Activated CD4-positive, alpha-beta T cell treated with anti-CD3 and anti-CD28 coated beads, Interleukin-2, amount 50 U/mL, for 48 hours (primary cell): Measurements from ENCODE around the gene NFKBIE.
"Not testable (repeated sequence)": the region's sequence is repeated elsewhere in the genome, so short reads cannot be mapped to it uniquely, and the experiment has no call there.

Source experiments
- DNase-seq, 2 experiments: peaks; one replicate each; pipeline ENCODE4 v3.0.0-alpha.2; 2020

Gene NFKBIE, protein sequence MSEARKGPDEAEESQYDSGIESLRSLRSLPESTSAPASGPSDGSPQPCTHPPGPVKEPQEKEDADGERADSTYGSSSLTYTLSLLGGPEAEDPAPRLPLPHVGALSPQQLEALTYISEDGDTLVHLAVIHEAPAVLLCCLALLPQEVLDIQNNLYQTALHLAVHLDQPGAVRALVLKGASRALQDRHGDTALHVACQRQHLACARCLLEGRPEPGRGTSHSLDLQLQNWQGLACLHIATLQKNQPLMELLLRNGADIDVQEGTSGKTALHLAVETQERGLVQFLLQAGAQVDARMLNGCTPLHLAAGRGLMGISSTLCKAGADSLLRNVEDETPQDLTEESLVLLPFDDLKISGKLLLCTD

DNA sequence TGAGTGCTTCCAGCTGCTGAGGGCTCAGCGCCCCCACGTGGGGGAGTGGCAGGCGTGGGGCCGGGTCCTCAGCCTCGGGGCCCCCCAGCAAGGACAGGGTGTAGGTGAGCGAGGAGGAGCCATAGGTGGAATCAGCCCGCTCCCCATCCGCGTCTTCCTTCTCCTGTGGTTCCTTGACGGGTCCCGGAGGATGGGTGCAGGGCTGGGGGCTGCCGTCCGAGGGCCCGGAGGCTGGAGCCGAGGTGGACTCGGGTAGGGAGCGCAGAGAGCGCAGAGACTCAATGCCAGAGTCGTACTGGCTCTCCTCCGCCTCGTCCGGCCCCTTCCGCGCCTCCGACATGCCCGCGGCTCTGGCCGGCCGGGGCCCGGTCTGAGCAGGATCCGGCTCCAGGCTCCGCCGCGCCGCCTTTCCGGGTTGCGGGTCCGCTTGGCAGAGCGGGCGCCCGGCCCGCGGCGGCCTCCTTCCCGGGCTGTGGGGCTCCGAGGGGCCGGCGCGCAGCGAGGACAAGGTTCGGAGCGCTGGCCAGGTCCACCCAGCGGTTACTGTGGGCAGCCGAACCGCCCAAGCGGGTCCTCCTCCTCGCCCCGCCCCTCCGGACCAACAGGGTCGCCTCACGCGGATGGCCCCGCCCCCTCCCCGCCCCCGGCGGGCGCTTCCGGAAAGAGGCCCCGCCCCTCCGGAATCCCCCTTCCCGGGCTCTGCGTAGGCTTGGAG lies at the start of gene NFKBIE:
Gene NFKBIE, minus strand, starts transcription at position 545 of the 715 bp plus-strand sequence. Its CDS starts 205 bp downstream, at position 340.
- peak; percentile 96 for DNase-seq

DNA sequence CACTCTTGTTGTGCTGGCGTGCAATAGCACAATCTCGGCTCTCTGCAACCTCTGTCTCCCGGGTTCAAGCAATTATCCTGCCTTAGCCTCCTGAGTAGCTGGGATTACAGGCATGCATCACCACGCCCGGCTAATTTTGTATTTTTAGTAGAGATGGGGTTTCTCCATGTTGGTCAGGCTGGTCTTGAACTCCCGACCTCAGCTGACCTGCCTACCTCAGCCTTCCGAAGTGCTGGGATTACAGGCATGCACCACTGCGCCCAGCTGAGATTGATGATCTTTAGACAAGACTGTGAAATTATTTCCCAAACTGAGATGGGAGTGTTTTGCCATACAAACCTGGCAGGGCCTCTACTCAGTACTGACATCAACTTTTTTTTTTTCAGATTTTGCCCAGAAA lies 49.3 kb upstream of the NFKBIE start:
- not testable (repeated sequence) for DNase-seq

DNA sequence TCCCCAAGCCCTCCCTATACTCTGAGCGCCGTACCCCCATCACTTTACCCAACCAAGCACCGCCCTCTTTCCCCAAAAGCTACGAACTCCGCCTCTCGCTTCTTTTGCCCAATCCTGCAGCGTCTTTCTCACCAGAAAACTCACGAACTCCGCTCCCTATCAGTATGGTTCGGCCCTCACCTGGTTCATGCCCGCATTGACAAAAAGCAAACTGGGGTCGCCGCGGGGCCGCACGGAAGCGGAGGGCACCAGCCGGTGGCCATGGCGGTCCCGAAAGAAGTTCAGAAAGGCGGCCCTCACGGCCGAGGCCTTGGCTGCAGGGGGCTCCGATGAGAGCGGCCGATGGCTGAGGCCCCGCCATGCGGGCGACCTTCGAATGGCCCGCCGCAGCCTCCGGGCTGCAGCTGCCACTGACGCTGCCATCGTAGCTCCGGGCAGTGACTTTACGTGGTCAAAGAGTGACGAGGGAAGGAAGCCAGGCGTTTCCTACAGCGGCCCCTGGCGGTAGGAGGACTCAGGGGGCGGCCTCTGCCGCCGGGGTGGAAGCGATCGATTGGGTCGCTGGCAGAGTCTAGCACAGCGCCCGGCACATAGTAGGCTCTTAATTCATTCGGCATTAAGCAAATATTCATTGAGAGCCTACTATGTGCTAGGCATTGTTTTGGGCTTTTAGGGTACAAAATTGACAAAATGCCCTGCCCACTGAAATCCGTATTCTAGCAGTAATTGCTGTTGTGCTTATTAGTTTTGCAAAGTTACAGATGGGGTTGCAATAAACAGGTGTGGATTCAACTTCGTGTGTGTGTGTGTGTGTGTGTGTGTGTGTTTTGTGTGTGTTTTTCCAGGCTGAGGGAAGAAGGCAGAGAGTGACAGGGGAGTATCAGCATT lies 47.8 kb upstream of the NFKBIE start, which contains the start of gene AARS2:
Gene AARS2, minus strand, starts transcription at position 447 of the 888 bp plus-strand sequence. Its CDS starts 24 bp downstream, at position 423.
- DNase-seq = peak; percentile 97

DNA sequence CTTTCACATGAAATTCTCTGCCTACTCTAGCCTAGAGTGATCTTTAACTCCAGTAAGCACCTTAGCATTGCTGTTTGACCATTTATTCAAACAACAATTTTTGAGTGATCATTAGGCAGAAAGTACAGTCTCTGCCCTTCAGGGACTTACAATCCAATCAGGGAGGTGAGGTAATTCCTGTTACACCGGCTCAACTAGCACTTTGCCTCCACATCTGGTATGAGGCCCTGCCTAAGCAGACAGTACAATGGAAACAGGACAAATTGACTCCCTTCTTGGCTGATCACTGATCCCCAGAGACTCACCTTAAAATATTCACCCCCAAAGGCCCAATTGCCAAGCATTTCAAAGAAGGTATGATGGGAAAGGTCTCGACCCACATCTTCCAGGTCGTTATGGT lies 46.4 kb upstream of the NFKBIE start:
- no peak for DNase-seq

DNA sequence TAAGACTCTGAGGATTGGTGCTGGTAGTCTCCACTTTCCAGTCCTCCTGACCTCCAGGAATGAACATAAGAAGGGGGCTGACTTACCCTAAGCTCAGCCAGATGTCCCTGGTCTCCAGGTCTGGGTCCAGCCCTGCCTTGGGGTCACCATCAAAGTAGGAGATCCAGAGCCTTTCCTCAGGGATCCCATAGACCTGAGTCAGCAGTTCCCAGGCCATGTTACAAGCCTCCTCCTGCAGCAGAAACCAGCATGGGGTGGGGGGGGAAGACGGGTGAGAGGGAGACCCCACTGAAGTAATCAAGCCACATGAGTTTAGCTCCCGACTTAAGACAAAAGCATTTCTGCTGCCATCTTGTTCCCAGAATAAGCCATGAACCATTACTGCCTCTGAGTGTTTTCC lies 46.0 kb upstream of the NFKBIE start:
- no peak for DNase-seq

DNA sequence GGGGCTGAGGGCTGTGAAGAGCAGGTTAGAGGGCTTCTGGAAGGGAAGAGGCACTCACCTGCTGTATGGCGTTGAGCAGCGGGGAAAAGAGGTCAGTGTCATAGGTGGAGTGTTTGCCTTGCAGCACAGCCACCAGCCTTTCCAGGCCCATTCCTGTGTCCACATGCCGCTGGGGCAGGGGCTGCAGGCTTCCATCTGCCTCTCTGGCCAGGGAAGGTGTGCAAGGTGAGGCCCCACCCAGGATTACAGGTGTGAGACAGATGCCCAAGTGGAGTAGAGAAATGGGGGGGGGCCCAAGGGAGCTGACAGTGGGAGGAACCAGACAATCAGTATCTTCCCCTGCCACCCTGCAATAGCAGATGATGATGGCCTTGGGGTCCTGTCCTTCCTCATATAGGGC lies 44.9 kb upstream of the NFKBIE start:
- no peak for DNase-seq

DNA sequence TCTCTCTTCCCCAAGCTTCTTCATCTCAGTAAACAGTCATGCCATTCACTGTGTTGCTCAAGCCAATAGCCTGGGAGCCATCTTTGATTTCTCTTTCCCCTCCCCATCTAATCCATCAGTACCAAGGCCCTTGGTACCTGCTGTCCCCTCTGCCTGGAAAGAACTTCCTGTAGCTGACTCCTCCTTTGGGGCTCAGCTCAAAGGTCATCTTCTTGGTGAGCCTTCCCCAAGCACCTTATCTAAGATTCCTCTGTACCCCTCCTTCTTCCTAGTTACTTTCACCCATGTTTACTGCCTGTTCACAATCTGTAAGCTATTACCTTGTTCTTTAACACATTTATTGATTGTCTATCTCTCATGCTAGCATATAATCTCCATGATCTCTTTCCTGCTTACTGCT lies 44.3 kb upstream of the NFKBIE start:
- DNase-seq = no peak

DNA sequence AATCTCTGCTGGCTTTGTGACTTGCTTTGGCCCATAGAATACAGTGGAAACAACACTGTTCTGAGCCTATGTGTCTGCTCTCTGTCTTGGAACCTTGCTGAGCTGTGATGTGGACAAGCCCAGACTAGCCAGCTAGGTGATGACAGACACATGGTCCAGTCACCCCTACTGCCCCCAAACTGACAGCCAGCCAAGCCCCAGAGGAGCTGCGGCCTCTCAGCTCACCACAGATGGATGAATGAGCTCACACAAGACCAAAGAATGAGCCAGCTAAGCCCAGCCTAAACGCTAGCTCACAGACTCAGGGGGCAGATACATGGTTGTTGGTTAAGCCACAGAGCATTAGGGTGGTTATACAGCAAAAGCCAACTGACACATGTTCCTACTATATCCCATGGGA lies 43.7 kb upstream of the NFKBIE start:
- DNase-seq = no peak

DNA sequence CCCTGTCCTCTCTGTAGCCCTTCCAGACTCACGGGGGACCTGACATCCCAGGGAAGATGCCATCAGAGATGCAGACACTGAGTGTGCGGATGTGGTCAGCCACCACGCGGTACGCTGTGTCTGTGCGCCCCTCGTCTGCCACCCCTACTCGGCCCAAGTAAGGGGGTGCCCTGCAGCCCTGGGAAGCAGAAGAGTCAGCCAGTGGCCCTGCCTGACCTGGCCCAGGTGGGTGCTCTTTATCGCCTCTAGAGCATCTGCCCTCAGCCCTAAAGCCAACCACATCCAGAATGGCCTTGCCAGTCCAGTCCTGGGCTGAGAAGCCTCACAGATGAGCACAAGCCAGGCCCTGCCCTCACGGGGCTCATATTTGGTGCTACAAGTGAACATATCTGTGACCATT lies 41.9 kb upstream of the NFKBIE start:
- DNase-seq = no peak

DNA sequence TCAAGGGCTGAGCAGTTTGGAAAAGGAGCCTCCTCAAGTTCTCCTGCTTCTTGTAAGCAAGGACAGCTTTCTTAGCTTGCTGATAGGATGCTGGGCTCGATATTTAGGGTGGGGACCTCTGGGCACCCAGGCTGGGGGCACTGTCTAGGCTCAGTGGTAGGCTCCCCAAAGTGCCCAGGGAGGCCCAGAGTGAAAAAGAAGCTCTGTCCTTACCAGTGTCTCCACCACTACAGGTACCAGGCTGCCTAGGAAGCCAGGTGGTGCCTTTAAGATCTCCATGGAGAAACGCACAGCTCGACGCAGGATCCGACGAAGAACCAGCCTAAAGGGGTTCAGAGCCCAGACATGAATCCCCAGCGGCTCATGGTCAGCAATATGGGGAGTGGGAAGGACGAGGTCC lies 41.4 kb upstream of the NFKBIE start:
- no peak for DNase-seq

DNA sequence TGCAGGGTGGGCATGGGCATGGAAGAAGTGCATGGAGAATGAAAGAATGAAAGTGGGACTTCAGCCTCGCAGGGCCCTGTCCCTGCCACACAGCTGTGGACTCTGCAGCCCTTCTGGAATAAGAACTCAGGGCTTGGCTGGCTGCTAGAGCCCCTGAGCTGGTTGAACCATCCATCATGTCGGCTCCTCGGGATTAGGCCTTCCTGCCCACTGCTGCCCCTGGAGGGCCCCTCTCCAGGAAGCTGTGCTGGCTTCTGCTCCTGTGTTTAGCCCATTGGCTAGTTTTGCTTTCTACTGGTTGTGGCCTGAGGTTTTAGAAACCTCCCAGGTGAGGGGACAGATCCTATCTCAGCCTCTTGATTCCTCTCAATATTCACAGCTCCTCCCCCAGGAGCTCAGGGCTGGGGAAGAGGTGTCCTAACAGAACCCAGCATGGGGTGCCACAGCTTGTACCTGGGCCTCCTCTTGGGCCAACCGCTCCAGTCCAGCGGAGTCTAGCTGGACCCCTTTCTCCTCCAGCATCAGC lies 39.9 kb upstream of the NFKBIE start:
- DNase-seq = no peak

DNA sequence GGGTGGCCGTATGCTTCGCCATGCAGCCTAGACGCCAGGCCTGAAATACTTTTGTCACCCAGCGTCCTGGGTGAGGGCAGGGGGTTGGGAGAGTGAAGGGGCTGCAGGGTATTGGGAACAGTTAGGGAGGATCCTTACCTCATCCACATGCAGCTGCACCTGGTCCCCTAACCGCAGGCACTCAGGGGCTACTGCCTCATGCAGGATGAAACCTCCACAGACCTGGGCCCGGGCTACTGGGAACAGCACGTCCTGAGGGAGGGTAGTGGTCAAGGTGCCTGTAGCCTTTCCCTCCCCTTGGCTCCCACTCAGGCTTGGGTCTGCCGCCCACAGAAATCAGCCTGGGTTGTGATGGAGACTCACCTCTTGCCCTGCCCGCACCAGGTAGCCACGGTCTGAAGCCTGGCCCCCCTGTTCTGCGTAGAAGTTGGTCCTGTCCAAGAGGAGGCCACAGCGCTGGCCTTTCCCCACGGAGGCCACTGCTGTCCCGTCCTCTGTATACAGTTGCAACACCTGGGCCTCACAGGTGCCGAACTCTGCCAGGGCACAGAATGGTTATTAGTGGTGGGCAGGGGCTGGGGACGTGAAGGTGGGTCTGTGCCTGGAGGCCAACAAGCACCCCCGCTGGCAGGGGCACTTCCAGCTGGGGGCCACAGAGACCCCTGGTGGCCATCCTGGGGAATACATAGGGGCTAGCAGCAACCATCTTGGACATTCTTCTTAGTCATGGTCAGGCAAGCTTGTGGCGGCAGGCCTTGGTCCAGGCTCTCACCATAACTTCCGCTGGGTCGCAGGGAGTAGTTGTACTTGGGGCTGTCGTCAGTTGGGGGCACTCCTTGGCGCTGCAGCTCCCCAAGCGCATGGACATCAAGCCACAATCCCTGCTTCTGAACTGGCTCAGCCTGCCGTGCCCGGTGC lies 39.2 kb upstream of the NFKBIE start:
- peak; percentile 26 to 45 for DNase-seq

DNA sequence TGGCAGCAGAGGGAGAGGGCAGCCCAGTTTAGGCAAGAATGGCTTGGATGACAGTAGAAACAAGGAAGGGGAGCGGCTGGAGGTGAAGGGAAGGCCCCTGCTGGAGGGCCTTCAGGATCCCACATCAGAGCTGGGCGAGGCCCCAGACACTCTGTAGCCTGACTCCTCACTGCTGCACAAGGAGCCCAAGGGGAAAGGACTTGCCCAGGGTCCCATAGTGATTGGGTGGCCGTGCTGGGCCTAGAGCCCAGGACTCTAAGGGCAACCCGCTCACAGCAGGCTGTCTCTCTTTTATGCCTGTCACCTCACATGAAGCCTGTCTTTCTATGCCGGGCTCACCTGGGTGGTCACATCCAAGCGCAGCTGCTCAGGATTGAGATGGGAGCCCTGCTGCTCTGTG lies 38.5 kb upstream of the NFKBIE start:
- no peak for DNase-seq

DNA sequence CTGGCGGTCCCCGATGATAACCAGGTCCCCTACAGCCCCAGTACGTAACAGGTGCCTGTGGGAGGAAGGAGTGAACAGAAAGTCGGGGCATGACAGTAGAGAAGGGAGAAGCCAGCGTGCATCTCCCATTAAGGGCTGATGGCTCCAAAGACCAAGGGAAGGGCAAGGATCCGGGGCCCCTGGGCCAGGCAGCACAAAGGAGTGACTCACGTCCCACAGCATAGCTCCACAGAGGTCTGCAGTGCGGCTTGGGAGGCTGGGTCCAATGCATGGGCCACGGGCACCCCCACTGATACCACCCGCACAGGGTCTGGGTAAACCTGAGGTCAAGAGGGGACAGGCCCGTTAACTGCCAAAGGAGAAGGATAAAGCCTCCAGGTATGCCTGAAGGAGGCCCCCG lies 37.5 kb upstream of the NFKBIE start:
- no peak for DNase-seq

DNA sequence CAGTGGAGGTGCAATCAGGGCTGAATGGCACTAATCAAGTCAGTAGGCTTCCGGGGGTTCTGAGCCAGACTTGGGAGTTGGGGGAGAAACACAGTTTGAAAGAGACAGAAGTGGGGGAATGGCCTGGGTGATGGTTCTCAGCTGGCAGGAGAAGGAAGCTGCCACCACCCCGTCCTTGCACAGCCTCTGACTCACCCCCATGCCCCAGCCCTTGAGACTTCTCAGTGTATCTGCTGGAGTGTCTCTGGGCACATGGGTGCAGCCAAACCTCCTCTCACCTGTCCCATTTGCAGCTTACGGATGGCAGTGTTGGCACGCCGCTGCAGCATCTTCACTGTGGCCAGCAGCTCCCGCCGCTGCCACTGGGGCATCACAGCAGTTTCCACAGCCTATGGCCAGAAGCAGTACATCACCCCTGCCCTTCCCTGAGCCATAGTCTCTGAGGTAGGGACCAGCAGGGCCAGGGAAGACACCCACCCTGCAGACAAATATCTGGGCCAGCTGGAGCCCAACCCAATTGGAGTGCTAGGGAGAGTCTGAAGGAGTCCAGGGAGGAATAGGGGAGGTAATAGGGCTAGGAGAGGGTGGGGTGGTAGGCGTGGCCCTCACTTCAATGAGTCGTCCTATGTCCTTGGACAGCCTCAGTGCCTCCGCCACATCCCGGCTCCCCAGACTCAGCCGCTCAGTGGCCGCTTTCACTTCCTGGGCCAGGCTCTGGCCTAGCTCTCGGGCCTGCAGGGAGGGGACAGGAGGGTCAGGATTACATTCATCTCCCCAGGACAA lies 36.6 kb upstream of the NFKBIE start:
- no peak for DNase-seq

DNA sequence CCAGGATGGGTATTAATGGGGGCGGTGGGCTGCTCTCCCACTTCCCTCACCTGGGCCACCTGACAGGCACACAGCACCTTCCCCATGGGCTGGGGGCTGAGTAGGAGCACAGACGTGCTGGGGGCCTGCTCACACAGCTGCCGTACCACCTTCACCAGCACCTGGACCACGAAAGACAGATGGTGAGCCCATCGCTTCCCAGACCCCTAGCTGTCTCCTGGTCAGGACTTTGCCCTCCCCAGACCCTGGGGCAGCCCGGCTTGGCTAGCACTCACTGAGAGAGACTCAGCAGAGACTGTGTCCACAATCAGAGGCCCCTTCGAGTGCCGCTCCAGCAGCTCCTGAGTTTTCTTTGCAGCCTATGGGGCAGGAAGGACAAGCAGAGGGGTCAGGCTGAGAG lies 35.8 kb upstream of the NFKBIE start:
- no peak for DNase-seq

DNA sequence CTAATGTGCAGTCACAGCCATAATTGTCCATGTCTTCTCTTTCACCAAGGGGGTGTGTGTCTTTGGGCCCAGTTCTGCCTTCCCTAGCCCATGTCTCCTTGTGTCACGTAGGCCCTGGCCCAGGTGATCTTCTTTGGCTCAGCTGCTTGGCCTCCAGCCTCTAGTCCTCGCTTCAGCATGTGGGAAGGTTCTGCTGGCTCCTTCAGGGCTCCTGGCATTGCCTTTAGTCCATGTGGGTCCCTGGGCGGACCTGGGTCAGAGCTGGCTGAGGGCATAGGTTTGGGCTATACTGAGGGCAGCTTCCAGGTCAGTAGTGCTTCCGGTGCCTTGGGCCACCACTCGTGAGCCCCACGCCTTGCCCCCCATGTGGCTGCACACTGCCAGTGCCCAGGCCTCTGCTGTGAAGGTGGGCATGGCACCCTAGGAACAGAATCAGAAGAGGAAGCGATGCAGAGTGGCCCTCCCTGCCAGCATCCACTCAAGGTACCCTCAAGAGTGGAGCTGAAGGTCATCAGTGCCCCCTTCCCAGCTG lies 35.0 kb upstream of the NFKBIE start:
- no peak for DNase-seq

DNA sequence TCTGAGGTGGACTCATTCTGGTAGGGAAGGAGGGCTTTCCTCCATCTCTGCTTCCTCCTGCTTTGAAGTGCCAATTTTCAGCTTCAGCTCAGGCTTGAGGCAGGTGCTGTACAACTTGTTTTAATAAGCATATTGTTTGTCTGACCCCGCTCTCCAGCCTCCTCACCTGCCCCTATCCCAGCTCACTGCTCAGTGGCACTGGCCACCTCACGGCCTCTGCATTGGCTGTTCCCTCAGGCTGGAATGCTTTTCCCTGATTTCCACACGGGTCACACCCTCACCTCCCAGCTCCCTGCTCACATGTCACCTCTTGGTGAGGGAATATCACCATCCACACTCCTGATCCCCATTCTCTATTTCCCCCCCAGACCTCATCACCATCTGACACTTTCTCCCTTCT lies 33.5 kb upstream of the NFKBIE start:
- DNase-seq = no peak

DNA sequence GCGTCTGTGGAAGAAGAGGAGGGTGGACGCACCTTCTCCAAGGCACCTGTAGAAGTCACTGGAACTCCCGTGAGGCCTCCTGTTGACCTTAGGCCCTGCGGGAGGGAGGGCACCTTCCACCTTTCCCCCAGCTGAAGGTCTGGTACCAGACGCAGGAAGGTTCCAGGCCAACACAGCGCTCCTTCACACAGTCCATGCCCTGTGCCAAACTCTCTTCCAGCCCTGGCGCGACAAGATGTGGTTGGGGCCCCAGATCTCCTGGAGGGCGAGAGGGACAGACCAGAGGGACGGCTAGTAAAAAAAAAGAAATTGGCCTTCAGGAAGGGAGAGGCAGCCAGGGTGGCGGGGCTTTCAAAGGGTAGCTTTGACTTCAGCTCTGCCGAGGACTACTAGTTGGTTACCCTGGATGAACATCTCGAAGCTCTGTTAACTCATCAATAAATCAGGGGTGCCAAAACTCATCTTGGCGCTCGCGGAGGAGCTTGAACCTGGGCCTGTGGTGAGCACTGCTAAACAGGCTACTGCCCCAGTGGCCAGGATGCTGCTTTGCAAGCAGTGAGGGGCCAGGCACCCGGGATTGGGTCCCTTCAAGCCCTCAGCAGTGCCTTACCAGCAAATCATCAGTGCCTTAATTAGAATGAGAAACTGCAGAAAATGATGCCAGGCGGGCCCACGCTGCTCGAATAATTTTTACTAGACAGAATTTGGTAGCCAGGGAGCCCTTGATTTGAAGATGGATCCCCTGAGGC lies 32.9 kb upstream of the NFKBIE start:
- no peak for DNase-seq
